H9 (cell line): ENCODE data around the gene DEK. TPM values are rescaled to one million over a fixed set of nuclear protein-coding genes. Genes with fewer than 3 reads are reported as not detected.

Source experiments
- DNase-seq: peaks from one replicate; pipeline ENCODE4 v3.0.0-alpha.2; 2017
- H2AFZ ChIP-seq: one replicate; pipeline ENCODE4 v1.6.1; 2013; ENCODE audit warnings: mild to moderate bottlenecking, low read length, control low read depth, moderate library complexity
- H2AK5ac ChIP-seq: 2 replicates; pipeline ENCODE4 v1.6.1; 2013; ENCODE audit warnings: low read length, control low read depth, mixed read lengths; ENCODE audit not compliant: insufficient read length
- H2BK120ac ChIP-seq: one replicate; pipeline ENCODE4 v1.6.1; 2013; ENCODE audit warnings: low read depth, mild to moderate bottlenecking, low read length, control low read depth, inconsistent platforms; ENCODE audit not compliant: poor library complexity, severe bottlenecking
- H2BK12ac ChIP-seq: 2 replicates; pipeline ENCODE4 v1.6.1; 2013; ENCODE audit warnings: low read length, control low read depth, mixed read lengths, low read depth; ENCODE audit not compliant: insufficient read length
- H2BK15ac ChIP-seq: 2 replicates; pipeline ENCODE4 v1.6.1; 2013; ENCODE audit warnings: low read depth, low read length, control low read depth
- H2BK20ac ChIP-seq: one replicate; pipeline ENCODE4 v1.6.1; 2013; ENCODE audit warnings: low read depth, mild to moderate bottlenecking, low read length, control low read depth, inconsistent platforms; ENCODE audit not compliant: poor library complexity, severe bottlenecking
- H2BK5ac ChIP-seq: 2 replicates; pipeline ENCODE4 v1.6.1; 2013; ENCODE audit warnings: low read length, control low read depth, mixed read lengths; ENCODE audit not compliant: insufficient read length
- H3K14ac ChIP-seq: 2 replicates; pipeline ENCODE4 v1.6.1; 2013; ENCODE audit warnings: low read length, control low read depth; ENCODE audit not compliant: insufficient read depth
- H3K18ac ChIP-seq: 2 replicates; pipeline ENCODE4 v1.6.1; 2013; ENCODE audit warnings: low read depth, mild to moderate bottlenecking, mixed read lengths, low read length, control low read depth; ENCODE audit not compliant: insufficient read length
- H3K23ac ChIP-seq: 2 replicates; pipeline ENCODE4 v1.6.1; 2013; ENCODE audit warnings: low read length, control low read depth, mixed read lengths, low read depth; ENCODE audit not compliant: insufficient read length
- H3K23me2 ChIP-seq: 2 replicates; pipeline ENCODE4 v1.6.1; 2013; ENCODE audit warnings: low read depth, mild to moderate bottlenecking, mixed read lengths, low read length, control low read depth; ENCODE audit not compliant: insufficient read length, poor library complexity, severe bottlenecking
- H3K27ac ChIP-seq: 2 replicates; pipeline ENCODE4 v1.5.1; 2013; ENCODE audit warnings: low read length, control low read depth, mixed read lengths, low read depth; ENCODE audit not compliant: insufficient read length
- H3K27me3 ChIP-seq: 2 replicates; pipeline ENCODE4 v1.6.1; 2013; ENCODE audit warnings: low read length, control low read depth, inconsistent platforms; ENCODE audit not compliant: insufficient read depth
- H3K4ac ChIP-seq: 2 replicates; pipeline ENCODE4 v1.6.1; 2013; ENCODE audit warnings: low read depth, mild to moderate bottlenecking, control low read depth, inconsistent platforms, low read length, moderate library complexity
- H3K4me1 ChIP-seq: 2 replicates; pipeline ENCODE4 v1.6.1; 2013; ENCODE audit warnings: low read length, control low read depth, inconsistent platforms; ENCODE audit not compliant: insufficient read depth
- H3K4me2 ChIP-seq: 2 replicates; pipeline ENCODE4 v1.6.1; 2013; ENCODE audit warnings: low read length, control low read depth, mixed read lengths; ENCODE audit not compliant: insufficient read length, insufficient read depth
- H3K56ac ChIP-seq: 2 replicates; pipeline ENCODE4 v1.6.1; 2013; ENCODE audit warnings: low read depth, mild to moderate bottlenecking, mixed read lengths, low read length, control low read depth; ENCODE audit not compliant: insufficient read length
- H3K79me1 ChIP-seq: 2 replicates; pipeline ENCODE4 v1.6.1; 2013; ENCODE audit warnings: low read depth, mild to moderate bottlenecking, moderate library complexity, low read length, control low read depth, inconsistent platforms; ENCODE audit not compliant: insufficient read depth, poor library complexity, severe bottlenecking
- H3K79me2 ChIP-seq: 2 replicates; pipeline ENCODE4 v1.6.1; 2013; ENCODE audit warnings: low read length, control low read depth, inconsistent platforms; ENCODE audit not compliant: insufficient read depth
- H3K9ac ChIP-seq: 2 replicates; pipeline ENCODE4 v1.6.1; 2013; ENCODE audit warnings: low read length, control low read depth, mixed read lengths; ENCODE audit not compliant: insufficient read length; ENCODE audit errors: extremely low read depth
- H3K9me3 ChIP-seq: one replicate; pipeline ENCODE4 v1.6.1; 2013; ENCODE audit warnings: low read depth, low read length, inconsistent platforms; ENCODE audit not compliant: control insufficient read depth
- H3T11ph ChIP-seq: one replicate; pipeline ENCODE4 v1.6.1; 2013; ENCODE audit warnings: mild to moderate bottlenecking, low read length, control low read depth, inconsistent platforms
- H4K20me1 ChIP-seq: one replicate; pipeline ENCODE4 v1.6.1; 2013; ENCODE audit not compliant: control insufficient read depth, insufficient read length, insufficient read depth
- H4K5ac ChIP-seq: 2 replicates; pipeline ENCODE4 v1.6.1; 2013; ENCODE audit warnings: low read depth, mild to moderate bottlenecking, mixed read lengths, low read length, control low read depth; ENCODE audit not compliant: insufficient read length
- H4K8ac ChIP-seq: replicated peaks from 2 replicates; pipeline ENCODE4 v1.6.1; 2013; ENCODE audit warnings: low read length, control low read depth, mixed read lengths, low read depth; ENCODE audit not compliant: insufficient read length
- H4K91ac ChIP-seq: 2 replicates; pipeline ENCODE4 v1.6.1; 2013; ENCODE audit warnings: low read depth, mild to moderate bottlenecking, moderate library complexity, mixed read lengths, low read length, control low read depth; ENCODE audit not compliant: insufficient read length
- H3K27ac Mint-ChIP-seq, 3 experiments: 2 replicates in 2 of 3; 3 replicates in 1 of 3; pipeline ENCODE4 v1.8.0; 2020 to 2021; ENCODE audit warnings: mixed read lengths in 3 of 3, mild to moderate bottlenecking in 1 of 3, moderate library complexity in 1 of 3
- H3K27me3 Mint-ChIP-seq: 2 replicates; pipeline ENCODE4 v1.8.0; 2021; ENCODE audit warnings: low read depth, mild to moderate bottlenecking, moderate library complexity, mixed read lengths
- H3K36me3 Mint-ChIP-seq, 3 experiments: 2 replicates in 2 of 3; 3 replicates in 1 of 3; pipeline ENCODE4 v1.8.0; 2020 to 2021; ENCODE audit warnings: low read depth in 3 of 3, mixed read lengths in 3 of 3; ENCODE audit not compliant: insufficient read depth in 1 of 3
- H3K4me1 Mint-ChIP-seq, 2 experiments: 2 replicates each; pipeline ENCODE4 v1.8.0; 2020; ENCODE audit warnings: mixed read lengths in 2 of 2
- H3K4me3 Mint-ChIP-seq, 2 experiments: 2 replicates in 1 of 2; 3 replicates in 1 of 2; pipeline ENCODE4 v1.8.0; 2020 to 2021; ENCODE audit warnings: mild to moderate bottlenecking in 2 of 2, mixed read lengths in 2 of 2, moderate library complexity in 1 of 2
- H3K9me3 Mint-ChIP-seq, 2 experiments: 2 replicates in 1 of 2; 3 replicates in 1 of 2; pipeline ENCODE4 v1.8.0; 2020; ENCODE audit warnings: mild to moderate bottlenecking in 2 of 2, mixed read lengths in 2 of 2, moderate library complexity in 1 of 2
- CTCF ChIP-seq: fragments of 200-600 bp; sonication (generic); conservative IDR thresholded peaks from 3 replicates; pipeline ENCODE4 v1.8.0; 2021; ENCODE audit warnings: antibody characterized with exemption, mild to moderate bottlenecking
- WGBS: extraction: QIAGEN DNeasy Blood & Tissue Kit; methylation state at CpG from one replicate; pipeline ENCODE4 v1.1.7; 2013; ENCODE audit warnings: missing lambda C conversion rate, low lambda C conversion rate, mixed read lengths; ENCODE audit not compliant: insufficient read length; ENCODE audit errors: extremely low coverage; 5-methylcytosine and 5-hydroxymethylcytosine counted together
- total RNA-seq: library from RNA; stranded (reverse); gene quantifications from 2 replicates; pipeline ENCODE4 v1.2.1, GENCODE V29; 2021

DEK gene
- total RNA-seq, 1 experiment from 2014 or later = 217 TPM

GRCh38 chr6:18211338-18211737 lies 53.0 kb downstream of the DEK start:
- H3K79me1 ChIP-seq = no peaks in the 10 kb centered on the region
- H3K27me3 ChIP-seq = no peaks in the 10 kb centered on the region
- no peak overlapping the region for H4K5ac ChIP-seq
- no peak overlapping the region for H2BK15ac ChIP-seq
- H4K91ac ChIP-seq = no peak overlapping the region
- Mint-ChIP-seq H3K27me3 (no peaks in the 10 kb centered on the region; the same call in 1 of the 2 replicates), H3K4me3 (no peak overlapping the region), H3K27ac (no peak overlapping the region; a peak in 1 of 7 replicates), H3K36me3 (peaks cover 1 to 17% (median 8%) of the 10 kb centered on the region in 3 experiments; a peak in 4 of 7 replicates), H3K9me3 (no peaks in the 10 kb centered on the region), H3K4me1 (peaks cover 0 to 4% of the 10 kb centered on the region in 2 experiments; a peak in 1 of 4 replicates)
- no peaks in the 10 kb centered on the region for H3K79me2 ChIP-seq
- H2BK12ac ChIP-seq = no peak overlapping the region
- no peak overlapping the region for H4K8ac ChIP-seq
- no peak overlapping the region for H3T11ph ChIP-seq
- no peak overlapping the region for H2AFZ ChIP-seq
- H3K18ac ChIP-seq = no peak overlapping the region
- no peak overlapping the region for H2BK120ac ChIP-seq
- no peak for TF ChIP-seq CTCF
- H2BK20ac ChIP-seq = no peak overlapping the region
- no peak overlapping the region for H3K4me2 ChIP-seq
- H3K27ac ChIP-seq = no peak overlapping the region
- no peak for DNase-seq
- no CpG with 5 or more reads among the region's 6 CpGs for WGBS
- H2BK5ac ChIP-seq = no peak overlapping the region
- H3K23me2 ChIP-seq = no peaks in the 10 kb centered on the region
- peaks cover 2% of the 10 kb centered on the region; the same call in 1 of the 2 replicates for H3K4me1 ChIP-seq
- H3K4ac ChIP-seq = no peak overlapping the region
- H3K9ac ChIP-seq = no peak overlapping the region
- no peak overlapping the region for H3K56ac ChIP-seq
- no peak overlapping the region for H2AK5ac ChIP-seq
- no peak overlapping the region for H3K23ac ChIP-seq
- no peaks in the 10 kb centered on the region for H4K20me1 ChIP-seq
- no peak overlapping the region for H3K14ac ChIP-seq
- no peaks in the 10 kb centered on the region for H3K9me3 ChIP-seq
